HG03103 (cell line): ENCODE results near the gene PHAX.
"Not testable (repeated sequence)": the region's sequence is repeated elsewhere in the genome, so short reads cannot be mapped to it uniquely, and the experiment has no call there.

Source experiments
- ATAC-seq: cut with Tn5 transposase; IDR thresholded peaks from one replicate; pipeline ENCODE4 v1.9.1; 2021; ENCODE audit warnings: low read depth; ENCODE audit not compliant: unreplicated experiment

Gene PHAX

GRCh38 chr5:126600631-126601511, at the start of gene PHAX:
PHAX (plus strand) TSS chr5:126600947; CDS start chr5:126600963, 16 bp downstream.
- ATAC-seq: peak; percentile 92

DNA sequence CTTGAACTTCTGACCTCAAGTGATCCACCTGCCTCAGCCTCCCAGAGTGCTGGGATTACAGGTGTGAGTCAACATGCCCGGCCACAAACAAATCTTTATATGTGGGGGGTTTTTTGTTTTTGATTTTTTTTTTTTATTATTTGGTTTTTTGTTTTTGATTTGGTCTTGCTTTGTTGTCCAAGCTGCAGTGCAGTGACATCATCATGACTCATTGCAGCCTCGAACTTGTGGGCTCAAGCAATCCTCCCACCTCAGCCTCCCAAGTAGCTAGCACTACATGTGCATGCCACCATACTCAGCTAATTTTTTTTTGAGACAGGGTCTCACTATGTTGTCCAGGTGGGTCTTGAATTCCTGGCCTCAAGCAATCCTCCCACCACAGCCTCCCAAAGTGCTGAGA, 48.1 kb upstream of the PHAX start:
- ATAC-seq: no peak

DNA sequence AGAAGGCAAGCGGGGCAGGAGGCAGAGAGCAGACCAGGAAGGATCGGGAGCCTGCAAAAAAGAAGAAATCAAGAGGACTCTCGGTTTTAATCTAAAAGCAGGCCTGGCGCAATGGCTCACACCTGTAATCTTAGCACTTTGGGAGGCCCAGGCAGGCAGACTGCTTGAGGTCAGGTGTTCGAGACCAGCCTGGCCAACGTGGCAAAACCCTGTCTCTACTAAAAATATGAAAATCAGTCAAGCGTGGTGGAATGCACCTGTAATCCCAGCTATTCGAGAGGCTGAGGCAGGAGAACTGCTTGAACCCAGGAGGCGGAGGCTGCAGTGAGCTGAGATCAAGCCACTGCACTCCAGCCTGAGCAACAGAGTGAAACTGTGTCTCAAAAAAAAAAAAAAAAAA, 45.6 kb upstream of the PHAX start:
- not testable (repeated sequence) for ATAC-seq

DNA sequence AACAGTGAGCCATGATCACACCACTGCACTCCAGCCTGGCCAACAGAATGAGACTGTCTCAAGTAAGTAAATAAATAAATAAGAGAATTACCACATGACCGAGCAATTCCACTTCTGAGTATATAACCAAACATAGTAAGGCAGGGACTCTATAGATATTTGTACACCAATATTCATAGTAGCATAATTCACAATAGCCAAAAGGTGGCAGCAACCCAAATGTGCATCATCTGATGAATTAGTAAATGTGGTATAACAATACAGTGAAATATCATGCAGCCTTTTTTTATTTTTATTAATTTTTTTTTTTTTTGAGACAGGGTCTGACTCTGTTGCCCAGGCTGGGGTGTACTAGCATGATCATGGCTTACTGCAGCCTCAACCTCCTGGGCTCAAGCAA, 38.8 kb upstream of the PHAX start:
- no peak for ATAC-seq

DNA sequence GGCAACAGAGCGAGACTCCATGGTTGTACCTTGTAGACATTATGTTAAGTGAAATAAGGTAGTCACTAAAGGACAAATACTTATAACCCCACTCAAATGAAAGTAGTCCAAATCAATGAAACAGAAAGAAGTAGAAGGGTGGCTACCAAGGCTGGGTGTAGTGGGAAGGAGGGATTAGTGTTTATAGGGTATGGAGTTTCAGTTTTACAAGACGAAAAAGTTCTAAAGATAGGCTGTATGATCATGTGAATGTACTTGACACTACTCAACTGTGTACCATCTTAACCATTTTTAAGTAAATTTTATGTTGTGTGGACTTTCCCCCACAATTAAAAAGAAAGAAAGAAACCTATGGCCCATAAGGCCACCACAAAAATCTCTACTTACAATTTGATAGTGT, 37.9 kb upstream of the PHAX start:
- ATAC-seq: peak; percentile 92

GRCh38 chr5:126568206-126568755, 32.5 kb upstream of the PHAX start:
- no peak for ATAC-seq

DNA sequence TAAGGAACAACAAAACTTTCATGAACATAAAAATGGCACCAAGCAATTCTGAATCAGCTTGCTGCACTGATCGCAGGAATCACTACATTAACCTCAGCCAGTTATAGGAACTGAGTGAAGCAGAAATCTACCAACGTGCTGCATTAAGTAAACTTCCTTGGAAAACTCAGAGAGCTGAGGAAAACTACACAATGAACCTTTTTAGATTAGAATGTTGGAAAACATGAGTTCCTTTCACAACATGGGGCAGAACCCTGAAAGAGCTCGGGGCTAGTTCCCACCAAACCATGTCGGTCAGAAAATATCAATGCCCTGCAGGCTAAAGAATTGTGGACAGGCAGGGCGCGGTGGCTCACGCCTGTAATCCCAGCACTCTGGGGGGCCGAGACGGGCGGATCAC, 25.1 kb upstream of the PHAX start:
- no peak for ATAC-seq

DNA sequence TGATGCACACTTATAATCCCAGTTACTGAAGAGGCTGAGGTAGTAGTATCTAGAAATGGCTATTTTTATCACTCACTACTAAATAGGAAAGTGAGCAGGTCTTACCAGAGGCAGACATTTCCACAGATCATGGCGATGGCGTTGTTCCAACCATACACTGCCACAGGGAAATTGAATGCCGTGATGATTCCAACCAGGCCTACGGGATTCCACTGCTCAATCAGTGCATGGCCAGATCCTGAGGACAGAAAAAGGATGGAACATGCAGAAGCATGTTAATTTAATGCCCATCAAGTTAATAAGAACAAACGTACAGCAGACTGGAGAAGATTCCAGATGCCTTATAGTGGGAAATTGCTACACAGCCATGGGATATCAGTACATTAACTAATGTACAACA, 23.8 kb upstream of the PHAX start:
- ATAC-seq: no peak

DNA sequence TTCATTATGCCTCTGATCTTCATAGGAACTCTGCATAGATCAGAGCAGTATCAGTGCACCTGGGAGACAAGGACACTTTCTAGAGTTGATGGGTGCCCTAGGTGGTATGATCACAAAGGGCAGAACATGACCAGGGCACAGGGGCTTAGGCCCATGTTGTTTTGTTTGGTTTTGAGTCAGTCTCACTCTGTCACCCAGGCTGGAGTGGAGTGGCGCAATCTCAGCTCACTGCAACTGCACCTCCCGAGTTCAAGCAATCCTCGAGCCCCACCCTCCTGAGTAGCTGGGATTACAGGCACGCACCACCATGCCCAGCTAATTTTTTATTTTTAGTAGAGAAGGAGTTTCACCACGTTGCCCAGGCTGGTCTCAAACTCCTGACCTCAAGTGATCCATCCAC, 23.3 kb upstream of the PHAX start:
- ATAC-seq: no peak

DNA sequence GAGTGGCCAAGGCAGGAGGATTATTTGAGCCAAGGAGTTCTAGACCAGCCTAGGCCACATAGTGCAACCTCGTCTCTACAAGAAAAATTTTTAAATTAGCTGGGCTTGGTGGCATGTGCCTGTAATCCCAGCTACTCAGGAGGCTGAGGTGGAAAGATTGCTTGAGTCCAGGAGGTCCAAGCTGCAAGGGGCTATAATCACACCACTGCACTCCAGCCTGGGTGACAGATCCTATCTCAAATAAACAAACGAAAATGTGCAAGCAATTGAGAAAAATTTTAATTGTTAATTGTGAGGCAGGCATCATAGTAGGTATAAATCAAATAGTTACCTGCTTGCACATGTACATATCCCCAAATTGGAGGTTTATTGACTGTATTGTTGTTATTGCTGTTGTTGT, 21.0 kb upstream of the PHAX start:
- no peak for ATAC-seq

- ATAC-seq: no peak
These were observed 17.0 kb upstream of the PHAX start for GRCh38 chr5:126583761-126584160.

GRCh38 chr5:126587551-126588390, 13.0 kb upstream of the PHAX start:
- ATAC-seq: no peak

DNA sequence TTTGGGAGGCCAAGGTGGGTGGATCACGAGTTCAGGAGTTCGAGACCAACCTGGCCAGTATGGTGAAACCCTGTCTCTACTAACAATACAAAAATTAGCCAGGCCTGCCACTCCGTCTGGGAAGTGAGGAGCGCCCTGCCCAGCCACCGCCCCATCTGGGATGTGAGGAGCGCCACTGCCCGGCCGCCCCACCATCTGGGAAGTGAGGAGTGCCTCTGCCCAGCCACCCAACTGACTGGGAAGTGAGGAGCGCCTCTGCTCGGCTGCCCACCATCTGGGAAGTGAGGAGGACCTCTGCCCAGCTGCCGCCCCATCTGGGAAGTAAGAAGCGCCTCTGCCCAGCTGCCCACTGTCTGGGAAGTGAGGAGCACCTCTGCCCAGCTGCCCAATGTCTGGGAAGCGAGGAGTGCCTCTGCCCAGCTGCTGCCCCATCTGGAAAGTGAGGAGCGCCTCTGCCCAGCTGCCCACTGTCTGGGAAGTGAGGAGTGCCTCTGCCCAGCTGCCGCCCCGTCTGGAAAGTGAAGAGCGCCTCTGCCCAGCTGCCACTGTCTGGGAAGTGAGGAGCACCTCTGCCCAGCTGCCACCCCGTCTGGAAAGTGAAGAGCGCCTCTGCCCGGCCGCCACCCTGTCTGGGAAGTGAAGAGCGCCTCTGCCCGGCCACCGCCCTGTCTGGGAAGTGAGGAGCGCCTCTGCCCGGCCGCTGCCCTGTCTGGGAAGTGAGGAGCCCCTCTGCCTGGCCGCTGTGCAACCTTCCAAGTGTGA, 11.0 kb upstream of the PHAX start:
- no peak for ATAC-seq

GRCh38 chr5:126591549-126591948, 9.2 kb upstream of the PHAX start:
- no peak for ATAC-seq

- ATAC-seq: peak; percentile 92
These were observed 5.8 kb upstream of the PHAX start, which contains the start of gene ALDH7A1 for GRCh38 chr5:126594748-126595485. ALDH7A1 (minus strand) TSS chr5:126595219; CDS start chr5:126595198, 21 bp downstream.

- ATAC-seq: peak; percentile 23
These were observed 5.2 kb upstream of the PHAX start for GRCh38 chr5:126595486-126596083.

DNA sequence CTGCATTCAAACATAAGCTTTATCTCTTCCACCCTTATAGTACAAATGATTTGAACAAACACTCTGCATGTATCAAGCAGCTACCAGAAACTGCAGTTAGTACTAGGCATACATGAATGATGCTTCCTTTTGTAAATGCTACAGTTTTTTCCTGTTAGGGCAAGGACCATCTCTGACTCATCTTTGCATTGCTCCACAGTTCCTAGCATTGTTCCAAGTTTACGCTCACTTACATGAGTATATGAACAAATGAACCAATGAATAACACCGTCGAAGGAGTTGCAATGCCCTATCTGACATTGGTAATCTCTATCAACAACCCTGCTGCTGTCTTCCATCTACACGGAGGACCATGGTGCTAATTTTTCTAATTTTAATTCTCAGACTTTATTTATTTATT, 3.6 kb upstream of the PHAX start:
- no peak for ATAC-seq

- ATAC-seq: no peak
These were observed 1.2 kb upstream of the PHAX start for GRCh38 chr5:126599499-126599898.

GRCh38 chr5:126599971-126600630, 646 bp upstream of the PHAX start:
- ATAC-seq: not testable (repeated sequence)
